H1 (cell line): Measurements from ENCODE around the gene KRTAP20-3. TPM values are rescaled to one million over a fixed set of nuclear protein-coding genes. Genes with fewer than 3 reads are reported as not detected.

Source experiments
- polyA plus RNA-seq, 7 experiments: library from polyadenylated mRNA; depleted of rRNA in 3 of 7; stranded (reverse) in 5 of 7; unstranded in 2 of 7; fragments of >200 nt in 5 of 7; fragments of 200-250 nt in 2 of 7; gene quantifications; 1 replicate in 5 of 7; 2 replicates in 1 of 7; 4 replicates in 1 of 7; pipeline versions ENCODE4 v1.2.1 to v1.2.3, GENCODE V29; 2011 to 2013; ENCODE audit warnings: missing spikeins in 2 of 7, mixed read lengths in 2 of 7
- small RNA-seq: library from polyadenylated mRNA; stranded (forward); fragments of <200 nt; extraction: miRNeasy Mini kit (QIAGEN cat#:217004); gene quantifications from one replicate; pipeline ENCODE3, GENCODE V24; 2013; ENCODE audit not compliant: insufficient read depth
- total RNA-seq: library from RNA; stranded (reverse); fragmentation: NEBNext Ultra II Directional; extraction: Animal tissue kit (Norgen Biotek cat#: 25700); gene quantifications from 2 replicates; pipeline ENCODE4 v1.2.1, GENCODE V29; 2021

The KRTAP20-3 gene
- total and polyA plus RNA-seq, 2 of the 8 experiments (the other 6 are each of a cell fraction or from before 2014, with no cell fraction given): not detected

Small RNAs within 50 kb of the gene (small RNA-seq; reads per million reads assigned to genes)
- not detected for gene KRTAP20-1
- gene KRTAP20-3: not detected
- gene KRTAP20-4: not detected
- gene KRTAP22-1: not detected

Other genes starting within 250 kb of the KRTAP20-3 start
- not detected in 2 replicates for gene KRTAP13-1, start 246.8 kb upstream of the KRTAP20-3 start, total RNA-seq
- gene KRTAP13-1, start 246.8 kb upstream of the KRTAP20-3 start, polyA plus RNA-seq (2011; rRNA removed): not detected in 2 replicates
- gene KRTAP13-3, start 216.9 kb upstream of the KRTAP20-3 start, total RNA-seq: not detected in 2 replicates
- not detected in 2 replicates for gene KRTAP13-3, start 216.9 kb upstream of the KRTAP20-3 start, polyA plus RNA-seq (2011; rRNA removed)
- gene KRTAP13-4, start 212.6 kb upstream of the KRTAP20-3 start, total RNA-seq: 0.42 TPM in 1 of 2 replicates, not detected in the other
- 0.64 and 1.2 TPM in 2 replicates for gene KRTAP13-4, start 212.6 kb upstream of the KRTAP20-3 start, polyA plus RNA-seq (2011; rRNA removed)
- gene KRTAP15-1, start 202.6 kb upstream of the KRTAP20-3 start, total RNA-seq: not detected in 2 replicates
- gene KRTAP15-1, start 202.6 kb upstream of the KRTAP20-3 start, polyA plus RNA-seq (2011; rRNA removed): not detected in 2 replicates
- not detected in 2 replicates for gene KRTAP19-1, start 162.5 kb upstream of the KRTAP20-3 start, total RNA-seq
- gene KRTAP19-1, start 162.5 kb upstream of the KRTAP20-3 start, polyA plus RNA-seq (2011; rRNA removed): not detected in 2 replicates
- not detected in 2 replicates for gene KRTAP19-2, start 155.4 kb upstream of the KRTAP20-3 start, total RNA-seq
- not detected in 2 replicates for gene KRTAP19-2, start 155.4 kb upstream of the KRTAP20-3 start, polyA plus RNA-seq (2011; rRNA removed)
- not detected in 2 replicates for gene KRTAP19-3, start 150.9 kb upstream of the KRTAP20-3 start, total RNA-seq
- not detected in 2 replicates for gene KRTAP19-3, start 150.9 kb upstream of the KRTAP20-3 start, polyA plus RNA-seq (2011; rRNA removed)
- gene KRTAP19-4, start 145.7 kb upstream of the KRTAP20-3 start, total RNA-seq: not detected in 2 replicates
- not detected in 2 replicates for gene KRTAP19-4, start 145.7 kb upstream of the KRTAP20-3 start, polyA plus RNA-seq (2011; rRNA removed)
- not detected in 2 replicates for gene KRTAP19-5, start 140.7 kb upstream of the KRTAP20-3 start, total RNA-seq
- gene KRTAP19-5, start 140.7 kb upstream of the KRTAP20-3 start, polyA plus RNA-seq (2011; rRNA removed): not detected in 2 replicates
- gene KRTAP19-6, start 101.0 kb upstream of the KRTAP20-3 start, total RNA-seq: not detected in 2 replicates
- not detected in 2 replicates for gene KRTAP19-6, start 101.0 kb upstream of the KRTAP20-3 start, polyA plus RNA-seq (2011; rRNA removed)
- gene KRTAP19-7, start 81.5 kb upstream of the KRTAP20-3 start, total RNA-seq: not detected in 2 replicates
- gene KRTAP19-7, start 81.5 kb upstream of the KRTAP20-3 start, polyA plus RNA-seq (2011; rRNA removed): not detected in 2 replicates
- not detected in 2 replicates for gene KRTAP22-2, start 52.5 kb upstream of the KRTAP20-3 start, total RNA-seq
- not detected in 2 replicates for gene KRTAP22-2, start 52.5 kb upstream of the KRTAP20-3 start, polyA plus RNA-seq (2011; rRNA removed)
- gene KRTAP6-3, start 50.4 kb upstream of the KRTAP20-3 start, total RNA-seq: not detected in 2 replicates
- not detected in 2 replicates for gene KRTAP6-3, start 50.4 kb upstream of the KRTAP20-3 start, polyA plus RNA-seq (2011; rRNA removed)
- gene KRTAP6-2, start 44.0 kb upstream of the KRTAP20-3 start, total RNA-seq: not detected in 2 replicates
- not detected in 2 replicates for gene KRTAP6-2, start 44.0 kb upstream of the KRTAP20-3 start, polyA plus RNA-seq (2011; rRNA removed)
- gene KRTAP22-1, start 41.8 kb upstream of the KRTAP20-3 start, total RNA-seq: not detected in 2 replicates
- gene KRTAP22-1, start 41.8 kb upstream of the KRTAP20-3 start, polyA plus RNA-seq (2011; rRNA removed): not detected in 2 replicates
- gene KRTAP6-1, start 28.9 kb upstream of the KRTAP20-3 start, total RNA-seq: not detected in 2 replicates
- gene KRTAP6-1, start 28.9 kb upstream of the KRTAP20-3 start, polyA plus RNA-seq (2011; rRNA removed): not detected in 2 replicates
- gene KRTAP20-1, start 26.4 kb upstream of the KRTAP20-3 start, total RNA-seq: not detected in 2 replicates
- gene KRTAP20-1, start 26.4 kb upstream of the KRTAP20-3 start, polyA plus RNA-seq (2011; rRNA removed): not detected in 2 replicates
- not detected in 2 replicates for gene KRTAP20-4, start 22.2 kb upstream of the KRTAP20-3 start, total RNA-seq
- gene KRTAP20-4, start 22.2 kb upstream of the KRTAP20-3 start, polyA plus RNA-seq (2011; rRNA removed): not detected in 2 replicates
- not detected in 2 replicates for gene KRTAP20-2, start 7.7 kb upstream of the KRTAP20-3 start, total RNA-seq
- not detected in 2 replicates for gene KRTAP20-2, start 7.7 kb upstream of the KRTAP20-3 start, polyA plus RNA-seq (2011; rRNA removed)
- not detected in 2 replicates for gene KRTAP21-3, start 75.9 kb downstream of the KRTAP20-3 start, total RNA-seq
- not detected in 2 replicates for gene KRTAP21-3, start 75.9 kb downstream of the KRTAP20-3 start, polyA plus RNA-seq (2011; rRNA removed)
- gene KRTAP21-2, start 104.4 kb downstream of the KRTAP20-3 start, total RNA-seq: not detected in 2 replicates
- not detected in 2 replicates for gene KRTAP21-2, start 104.4 kb downstream of the KRTAP20-3 start, polyA plus RNA-seq (2011; rRNA removed)
- gene KRTAP21-1, start 112.6 kb downstream of the KRTAP20-3 start, total RNA-seq: not detected in 2 replicates
- not detected in 2 replicates for gene KRTAP21-1, start 112.6 kb downstream of the KRTAP20-3 start, polyA plus RNA-seq (2011; rRNA removed)
- gene KRTAP8-1, start 170.4 kb downstream of the KRTAP20-3 start, total RNA-seq: not detected in 2 replicates
- not detected in 2 replicates for gene KRTAP8-1, start 170.4 kb downstream of the KRTAP20-3 start, polyA plus RNA-seq (2011; rRNA removed)
- gene KRTAP7-1, start 186.9 kb downstream of the KRTAP20-3 start, total RNA-seq: not detected in 2 replicates
- gene KRTAP7-1, start 186.9 kb downstream of the KRTAP20-3 start, polyA plus RNA-seq (2011; rRNA removed): not detected in 2 replicates
- not detected in 2 replicates for gene KRTAP11-1, start 238.7 kb downstream of the KRTAP20-3 start, total RNA-seq
- not detected in 2 replicates for gene KRTAP11-1, start 238.7 kb downstream of the KRTAP20-3 start, polyA plus RNA-seq (2011; rRNA removed)